Left ventricle myocardium inferior (tissue), 1 donor: ENCODE results near the gene ANO2. TPM values are rescaled to one million over a fixed set of nuclear protein-coding genes. Genes with fewer than 3 reads are reported as not detected.

Source experiments
- DNase-seq: peaks from one replicate; pipeline ENCODE4 v3.0.0-alpha.2; 2020
- H3K27ac ChIP-seq: fragments of 200-600 bp; replicated peaks from 2 replicates; pipeline ENCODE4 v1.8.0; 2021
- H3K27me3 ChIP-seq: fragments of 200-600 bp; 2 replicates; pipeline ENCODE4 v1.8.0; 2021; ENCODE audit warnings: low read depth
- H3K36me3 ChIP-seq: fragments of 200-600 bp; 2 replicates; pipeline ENCODE4 v1.8.0; 2021
- H3K4me1 ChIP-seq: fragments of 200-600 bp; 2 replicates; pipeline ENCODE4 v1.8.0; 2021
- H3K4me3 ChIP-seq: fragments of 200-600 bp; 2 replicates; pipeline ENCODE4 v1.8.0; 2021; ENCODE audit warnings: mild to moderate bottlenecking, moderate library complexity
- H3K9me3 ChIP-seq: fragments of 200-600 bp; replicated peaks from 2 replicates; pipeline ENCODE4 v1.8.0; 2021
- intact Hi-C: fragments of 100-400 bp; cut with micrococcal nuclease; formaldehyde crosslinking; loops from one replicate; pipeline ENCODE4 v1.11.0; 2022
- total RNA-seq: library from RNA; stranded (reverse); fragmentation: NEBNext Ultra II Directional; extraction: Animal tissue kit (Norgen Biotek cat#: 25700); gene quantifications from one replicate; pipeline ENCODE4 v1.2.1, GENCODE V29; 2021
- TF ChIP-seq, protein P1 (sequence below): fragments of 200-600 bp; IDR thresholded peaks from 2 replicates; pipeline ENCODE4 v1.8.0; 2021; ENCODE audit warnings: antibody characterized with exemption, mild to moderate bottlenecking, borderline replicate concordance
- donor health status: DM: no; HTN: yes; CAD: no; lungs with severe emphysema.

The ANO2 gene
- total RNA-seq, 1 donor from 2014 or later: 13.0 TPM

GRCh38 chr12:5913387-5913786 is 31.7 kb downstream of the ANO2 start:
- Histone ChIP-seq H3K4me1 (no peaks in the 10 kb centered on the region), H3K36me3 (peaks cover 5% of the 10 kb centered on the region), H3K4me3 (no peak overlapping the region), H3K27me3 (peaks cover 50% of the 10 kb centered on the region), H3K27ac (no peak overlapping the region), H3K9me3 (no peaks in the 10 kb centered on the region)
- DNase-seq: no peak
- TF ChIP-seq, protein P1, sequence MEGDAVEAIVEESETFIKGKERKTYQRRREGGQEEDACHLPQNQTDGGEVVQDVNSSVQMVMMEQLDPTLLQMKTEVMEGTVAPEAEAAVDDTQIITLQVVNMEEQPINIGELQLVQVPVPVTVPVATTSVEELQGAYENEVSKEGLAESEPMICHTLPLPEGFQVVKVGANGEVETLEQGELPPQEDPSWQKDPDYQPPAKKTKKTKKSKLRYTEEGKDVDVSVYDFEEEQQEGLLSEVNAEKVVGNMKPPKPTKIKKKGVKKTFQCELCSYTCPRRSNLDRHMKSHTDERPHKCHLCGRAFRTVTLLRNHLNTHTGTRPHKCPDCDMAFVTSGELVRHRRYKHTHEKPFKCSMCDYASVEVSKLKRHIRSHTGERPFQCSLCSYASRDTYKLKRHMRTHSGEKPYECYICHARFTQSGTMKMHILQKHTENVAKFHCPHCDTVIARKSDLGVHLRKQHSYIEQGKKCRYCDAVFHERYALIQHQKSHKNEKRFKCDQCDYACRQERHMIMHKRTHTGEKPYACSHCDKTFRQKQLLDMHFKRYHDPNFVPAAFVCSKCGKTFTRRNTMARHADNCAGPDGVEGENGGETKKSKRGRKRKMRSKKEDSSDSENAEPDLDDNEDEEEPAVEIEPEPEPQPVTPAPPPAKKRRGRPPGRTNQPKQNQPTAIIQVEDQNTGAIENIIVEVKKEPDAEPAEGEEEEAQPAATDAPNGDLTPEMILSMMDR: no peak
- intact Hi-C loops: no loop called here

DNA sequence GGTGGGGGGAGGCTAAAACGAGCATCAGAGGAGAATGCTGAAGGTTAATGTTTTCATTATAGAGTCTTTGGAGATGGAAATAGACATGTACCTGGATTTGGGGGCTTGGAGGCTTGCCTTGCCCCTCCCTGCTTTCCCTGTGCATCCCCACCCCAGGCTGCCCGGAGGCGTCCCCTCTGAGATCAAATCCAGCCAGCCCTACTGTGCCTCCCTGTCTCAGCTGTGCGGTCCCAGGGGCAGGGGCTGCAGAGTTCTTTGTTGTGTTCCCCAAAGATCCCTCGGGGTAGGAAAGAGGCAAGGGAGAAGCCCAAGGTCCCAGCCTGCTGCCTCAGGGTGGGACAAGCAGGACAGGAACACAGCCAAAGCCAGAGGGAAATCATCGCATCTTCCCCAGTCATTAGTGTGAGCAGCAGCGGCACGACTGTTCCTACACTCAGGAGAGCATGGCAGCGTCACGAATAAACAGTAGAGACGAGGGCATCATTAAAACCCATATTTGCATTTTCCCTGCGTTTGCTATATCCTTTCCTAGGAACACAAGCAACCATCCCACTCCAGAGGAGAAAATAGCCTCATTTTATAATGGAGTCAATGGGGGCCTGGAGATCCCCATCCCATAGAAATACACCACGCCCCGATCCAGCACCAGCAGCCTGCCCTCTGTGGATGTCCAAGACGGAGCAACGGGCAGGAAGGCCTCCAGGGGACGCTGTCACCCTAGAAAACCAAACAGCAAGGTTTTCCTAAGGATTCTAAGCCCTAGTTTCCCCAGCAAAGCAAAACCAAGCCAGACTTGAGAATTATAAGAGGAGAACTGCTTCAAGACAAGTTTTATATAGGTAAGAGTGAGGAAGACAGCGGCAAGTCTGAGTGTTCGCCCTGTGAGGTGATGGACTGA is 32.4 kb downstream of the ANO2 start:
- no peaks in the 10 kb centered on the region for H3K9me3 ChIP-seq
- intact Hi-C loops: no loop called here
- H3K36me3 ChIP-seq: peaks cover 5% of the 10 kb centered on the region
- DNase-seq: no peak
- H3K4me1 ChIP-seq: no peaks in the 10 kb centered on the region
- TF ChIP-seq, protein P1: no peak
- peaks cover 57% of the 10 kb centered on the region for H3K27me3 ChIP-seq
- H3K27ac ChIP-seq: no peak overlapping the region
- no peak overlapping the region for H3K4me3 ChIP-seq

DNA sequence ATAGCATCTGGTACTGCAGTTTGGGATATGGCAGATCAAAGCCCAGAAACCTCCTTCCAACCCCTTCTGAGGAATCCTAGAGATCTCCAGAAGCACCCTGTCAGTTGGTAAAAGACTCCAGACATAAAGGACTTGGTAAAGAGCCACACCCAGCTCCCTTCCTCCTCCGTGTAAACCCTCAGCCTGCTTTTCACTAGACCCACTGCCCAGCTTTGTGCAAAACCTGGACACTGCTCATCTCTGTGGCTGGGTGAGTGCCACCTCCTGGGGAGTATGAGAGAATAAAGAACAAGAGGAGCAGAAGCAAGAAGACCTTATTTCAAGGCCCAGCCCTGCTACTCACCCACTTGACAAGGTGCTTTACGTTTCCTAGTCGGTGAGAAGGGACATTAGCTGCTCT is 33.0 kb downstream of the ANO2 start:
- Histone ChIP-seq H3K27me3 (peaks cover 60% of the 10 kb centered on the region), H3K36me3 (peaks cover 5% of the 10 kb centered on the region), H3K27ac (no peak overlapping the region), H3K4me3 (no peak overlapping the region), H3K9me3 (no peaks in the 10 kb centered on the region), H3K4me1 (no peaks in the 10 kb centered on the region)
- no peak for DNase-seq
- intact Hi-C loops: no loop called here
- TF ChIP-seq, protein P1: no peak

DNA sequence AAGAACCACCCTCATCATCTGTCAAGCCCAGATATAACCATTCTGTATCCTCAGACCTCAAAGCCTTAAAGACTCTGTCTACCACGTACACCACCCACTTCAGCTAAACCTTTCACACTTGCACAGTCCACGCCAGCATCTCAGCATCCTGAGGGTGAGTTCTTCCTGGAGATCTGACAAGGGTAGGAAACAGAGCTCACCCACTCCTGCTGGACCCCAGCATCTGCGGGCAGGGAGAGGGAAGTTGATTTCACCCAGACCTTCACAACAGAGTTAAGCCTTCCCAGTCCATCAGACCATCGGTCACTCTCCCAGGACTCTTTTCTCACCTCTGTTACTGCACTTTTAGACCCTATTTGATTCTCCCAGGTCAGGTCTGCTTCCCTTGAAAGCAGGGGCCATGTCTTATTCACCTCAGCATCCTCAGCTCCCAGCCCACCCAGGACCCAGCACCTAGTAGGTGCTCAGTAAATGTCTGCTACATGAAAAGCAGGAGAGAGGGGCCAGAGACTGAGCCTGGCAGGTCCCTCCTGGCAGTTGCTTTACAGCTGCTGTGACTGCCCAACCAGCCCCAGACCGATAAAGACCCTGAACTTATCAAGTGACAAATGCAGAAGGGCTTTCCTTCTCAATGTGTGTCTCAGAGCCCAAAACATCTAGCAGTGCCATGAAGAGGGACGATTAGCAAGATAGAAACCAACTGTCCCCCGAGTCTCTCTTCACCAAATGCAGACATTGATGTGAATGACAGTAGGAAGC is 34.1 kb downstream of the ANO2 start:
- DNase-seq: no peak
- no peak overlapping the region for H3K4me3 ChIP-seq
- H3K27me3 ChIP-seq: peaks cover 60% of the 10 kb centered on the region
- peaks cover under 1% of the 10 kb centered on the region for H3K4me1 ChIP-seq
- H3K36me3 ChIP-seq: peaks cover 5% of the 10 kb centered on the region
- intact Hi-C loops: no loop called here
- no peak overlapping the region for H3K27ac ChIP-seq
- no peaks in the 10 kb centered on the region for H3K9me3 ChIP-seq
- TF ChIP-seq, protein P1: no peak

- Histone ChIP-seq H3K27me3 (peaks cover 65% of the 10 kb centered on the region), H3K36me3 (peaks cover 7% of the 10 kb centered on the region), H3K9me3 (no peaks in the 10 kb centered on the region), H3K4me1 (peaks cover 8% of the 10 kb centered on the region), H3K4me3 (no peak overlapping the region), H3K27ac (no peak overlapping the region)
- TF ChIP-seq, protein P1: no peak
- intact Hi-C loops: no loop called here
- no peak for DNase-seq
Observed at GRCh38 chr12:5909560-5909959, 35.5 kb downstream of the ANO2 start.
